Muscle of arm (tissue), 12 donors: ENCODE measurements around the gene PHACTR1. TPM values are rescaled to one million over a fixed set of nuclear protein-coding genes. Genes with fewer than 3 reads are reported as not detected.

Source experiments
- DNase-seq: peaks from one replicate; pipeline ENCODE4 v3.0.0-alpha.2; 2013
- polyA plus RNA-seq, 12 donors: library from polyadenylated mRNA; unstranded; fragments of 120-200 nt; gene quantifications; one replicate each; pipeline ENCODE4 v1.2.1, GENCODE V29; 2013; ENCODE audit not compliant: insufficient read length in 12 of 12

The PHACTR1 gene
- polyA plus RNA-seq, 12 donors: 4.1 to 25.6 (median 5.3) TPM; not detected in 1

DNA sequence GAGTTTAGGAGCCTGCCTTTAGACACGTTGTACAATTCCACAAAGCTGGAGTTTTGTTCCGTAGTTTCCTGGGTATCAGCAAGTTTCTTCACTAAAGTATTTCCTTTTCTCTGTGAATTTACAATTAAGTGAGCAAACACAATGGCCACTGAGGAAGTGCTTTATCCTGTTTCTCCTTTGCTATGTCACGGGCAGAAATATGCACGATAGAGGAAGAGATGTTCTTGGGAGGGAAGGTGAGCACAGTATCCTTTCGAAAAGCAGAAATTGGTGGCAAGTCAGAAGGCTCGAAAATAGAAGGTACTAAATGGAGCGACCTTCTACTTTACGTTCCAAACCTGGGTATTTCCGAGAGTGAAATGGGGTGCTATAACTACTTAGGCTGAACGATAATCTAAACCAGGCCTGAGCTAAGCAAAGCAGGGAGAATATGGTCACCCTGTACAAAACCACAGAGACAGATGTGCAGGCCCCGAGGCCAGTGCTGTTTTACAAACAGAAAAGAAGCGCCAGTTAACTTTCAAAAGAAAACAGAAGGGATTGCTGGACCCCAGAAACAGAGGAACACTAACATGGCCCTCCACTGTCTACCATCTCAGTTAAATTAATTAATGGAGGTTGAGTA, 352.1 kb downstream of the PHACTR1 start:
- DNase-seq: no peak

DNA sequence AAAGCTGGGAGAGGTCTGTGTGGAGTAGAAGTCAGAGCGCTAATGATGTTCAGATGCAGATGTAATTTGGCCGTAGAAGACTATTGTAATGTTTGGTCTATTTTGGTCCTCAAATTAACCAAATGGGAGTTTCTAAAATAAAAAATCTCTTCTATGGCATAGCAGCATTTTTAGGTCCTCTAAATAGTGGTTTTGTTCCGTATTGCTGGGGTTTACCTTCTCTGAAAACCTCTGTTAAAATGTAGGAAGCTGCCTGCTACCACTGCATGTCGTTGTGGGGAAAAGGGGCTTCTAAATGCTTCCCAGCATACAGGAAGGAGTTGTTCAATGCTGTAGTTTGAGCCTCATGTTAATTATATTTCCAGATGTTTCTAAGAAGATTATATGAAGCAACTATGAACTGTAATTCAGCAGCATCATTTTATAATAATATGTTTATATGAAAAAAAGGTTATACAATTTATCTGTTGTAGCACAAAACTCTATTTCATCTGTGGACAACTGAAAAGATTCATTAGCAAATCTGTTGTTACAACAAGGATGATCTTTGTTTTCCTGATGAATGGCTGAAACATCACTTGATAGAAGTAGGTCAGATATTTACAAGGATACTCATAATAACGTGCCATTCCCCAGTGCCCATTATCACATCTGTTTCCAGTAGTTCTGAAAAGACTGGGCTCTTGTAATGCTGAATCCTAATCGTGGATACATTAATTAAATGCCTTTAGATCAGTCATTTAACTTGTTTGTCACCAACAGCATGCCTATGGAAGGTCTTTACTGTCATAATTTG, 355.2 kb downstream of the PHACTR1 start:
- DNase-seq: no peak

DNA sequence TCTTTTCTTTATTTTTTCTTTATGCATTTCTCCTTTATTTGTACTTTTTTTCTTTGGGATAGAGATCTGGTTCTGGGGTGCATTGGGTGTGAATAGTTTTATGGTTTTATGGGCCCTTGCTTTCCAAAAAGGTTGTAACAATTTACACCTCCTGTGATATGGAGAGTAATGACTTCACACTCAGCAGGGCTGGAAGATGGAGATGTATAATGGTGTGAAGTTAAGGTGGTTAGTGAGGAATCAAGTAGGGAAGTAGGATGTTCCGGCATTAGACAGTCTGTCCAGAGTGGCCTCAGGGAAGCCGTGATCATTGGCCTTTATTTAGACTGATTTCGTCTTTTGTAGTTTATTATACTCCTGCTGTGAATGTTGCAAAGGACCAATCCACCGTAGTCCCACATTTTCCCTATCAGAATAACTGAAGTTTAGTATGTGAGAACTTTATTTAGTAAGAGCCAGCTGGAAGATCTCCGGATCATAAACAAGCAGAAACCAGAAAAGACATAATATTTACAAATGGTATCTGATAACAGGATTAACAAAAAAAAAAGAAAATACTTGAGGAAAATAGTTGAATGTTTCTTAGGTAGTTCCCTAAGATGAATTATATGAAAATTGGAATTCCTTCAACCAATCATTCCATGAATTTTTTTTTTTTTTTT, 356.2 kb downstream of the PHACTR1 start:
- DNase-seq: no peak

DNA sequence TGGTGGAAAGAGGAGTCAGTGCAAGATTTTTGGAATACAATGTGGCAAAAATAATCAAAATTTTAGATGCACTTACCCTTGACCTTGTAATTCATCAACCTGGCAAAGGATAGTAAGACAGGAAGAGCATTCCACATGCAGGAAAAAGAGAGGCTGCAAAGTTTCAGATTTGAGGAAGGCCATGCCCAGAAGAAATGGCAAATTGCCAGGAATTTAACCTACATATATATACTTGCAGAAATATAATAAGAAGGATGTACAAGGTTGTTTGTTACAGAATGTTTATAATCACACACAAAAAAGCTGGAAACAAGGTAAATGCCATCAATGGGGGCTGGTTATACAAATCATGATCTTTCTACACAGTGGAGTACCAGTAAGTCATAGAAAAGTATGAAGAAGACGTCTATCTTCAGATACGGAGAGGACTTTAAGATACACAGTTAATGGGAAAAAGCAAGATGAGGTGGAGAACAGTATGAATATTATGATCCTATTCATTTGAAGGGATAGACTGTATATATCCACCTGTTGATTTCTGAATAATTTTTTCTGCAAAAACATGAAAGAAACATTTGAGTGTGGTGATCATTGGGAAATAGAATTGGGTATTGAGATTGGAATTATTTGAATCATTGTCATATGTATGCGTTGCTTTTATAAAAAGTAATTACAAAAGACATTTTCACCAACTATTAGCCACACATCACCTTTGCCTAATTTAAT, 358.0 kb downstream of the PHACTR1 start:
- DNase-seq: no peak

DNA sequence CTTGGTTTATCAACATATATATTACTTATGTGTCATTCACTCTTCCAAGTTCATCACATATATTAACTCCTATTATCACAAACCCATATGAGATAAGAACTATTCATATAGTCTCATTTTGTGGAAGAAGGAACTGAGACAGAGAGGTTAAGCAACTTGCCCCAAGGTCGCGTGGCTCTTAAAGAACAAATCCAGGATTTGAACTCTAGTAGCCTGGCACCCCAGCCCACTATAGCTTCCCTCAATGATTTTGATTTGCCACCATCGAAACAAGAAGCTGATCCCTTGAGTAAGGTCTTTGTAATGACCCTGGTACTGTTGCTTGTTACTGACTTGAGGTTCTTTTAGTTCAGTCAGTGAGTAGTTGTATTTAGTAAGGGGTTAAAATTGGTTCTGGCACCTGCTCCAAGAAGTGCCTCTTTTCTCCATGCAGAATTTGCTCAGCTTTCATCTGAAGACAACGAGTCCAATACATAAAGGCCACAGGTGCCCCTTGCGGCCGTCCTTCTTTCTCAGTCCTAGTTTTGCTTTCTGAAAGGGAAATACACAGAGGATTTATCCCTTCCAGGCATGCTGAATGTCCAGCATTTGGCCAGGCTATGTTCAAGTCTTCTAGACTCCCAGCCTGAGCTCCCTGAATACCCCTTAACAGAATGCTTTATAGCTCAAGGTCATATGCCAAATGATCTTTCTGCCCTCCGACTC, 358.7 kb downstream of the PHACTR1 start:
- DNase-seq: no peak

DNA sequence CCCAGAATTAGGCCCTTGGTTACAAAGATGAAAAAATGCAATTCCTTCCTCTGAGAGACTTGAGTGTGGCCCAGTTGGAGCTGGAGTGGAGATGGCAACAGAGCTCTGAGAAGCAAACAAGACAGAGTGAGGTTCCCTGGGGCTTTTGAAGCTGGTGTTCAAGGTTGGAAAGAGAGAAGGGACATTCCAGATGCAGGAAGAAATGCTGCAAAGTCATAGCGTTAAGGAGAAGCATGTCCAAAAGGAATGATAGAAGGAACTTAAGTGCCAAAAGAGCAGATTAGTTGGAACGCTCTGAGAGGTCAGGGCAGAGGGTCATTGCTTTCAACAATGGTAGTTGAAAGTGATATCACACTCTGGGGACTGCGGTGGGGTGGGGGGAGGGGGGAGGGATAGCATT, 360.0 kb downstream of the PHACTR1 start:
- DNase-seq: no peak

DNA sequence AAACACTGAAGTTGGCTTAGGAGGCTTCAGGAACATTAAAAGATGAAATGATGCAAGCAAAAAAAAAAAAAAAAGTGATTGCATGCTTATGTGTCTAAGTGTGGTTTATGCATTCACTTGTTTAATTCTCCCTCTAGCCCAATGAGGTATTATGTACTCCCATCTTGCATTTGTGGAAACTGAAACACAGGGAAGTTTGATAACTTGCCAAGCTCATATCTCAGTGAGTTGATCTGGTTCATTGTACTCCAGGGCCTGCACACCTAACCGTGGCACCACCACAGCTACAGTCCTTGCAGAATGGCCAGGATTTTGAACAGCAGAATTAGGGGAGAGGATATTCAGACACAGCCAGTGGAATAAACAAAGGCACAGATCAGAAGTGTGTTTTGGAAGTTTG, 360.6 kb downstream of the PHACTR1 start:
- DNase-seq: no peak

DNA sequence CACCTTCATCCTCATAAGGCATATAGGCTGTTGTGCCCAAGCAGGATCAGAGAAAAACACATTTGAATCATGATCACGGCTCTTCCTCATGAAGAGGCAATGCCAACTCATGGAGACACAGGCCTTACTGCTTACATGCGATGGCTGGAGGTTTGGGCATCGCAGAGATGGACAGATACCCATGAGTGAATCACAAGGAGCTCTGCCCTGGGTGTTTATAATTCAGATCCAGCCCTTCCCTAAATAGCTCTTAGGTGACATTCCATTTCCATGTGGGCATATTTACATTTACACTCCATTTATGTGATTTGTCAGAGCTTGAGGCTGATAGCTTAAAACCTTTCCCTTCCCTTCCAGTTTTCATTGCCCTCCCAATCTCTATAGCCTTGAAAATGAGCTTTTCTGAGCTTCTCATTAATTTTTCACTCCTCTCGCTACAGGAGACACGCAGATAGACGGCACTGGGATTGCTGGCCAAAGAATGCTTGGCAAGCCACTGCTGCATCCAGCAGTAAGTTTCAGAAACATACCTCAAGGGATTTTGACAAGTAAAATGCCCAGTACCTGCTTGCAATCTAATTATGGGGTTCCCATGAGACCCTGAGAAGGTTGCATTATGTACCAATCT, 362.6 kb downstream of the PHACTR1 start:
- no peak for DNase-seq

DNA sequence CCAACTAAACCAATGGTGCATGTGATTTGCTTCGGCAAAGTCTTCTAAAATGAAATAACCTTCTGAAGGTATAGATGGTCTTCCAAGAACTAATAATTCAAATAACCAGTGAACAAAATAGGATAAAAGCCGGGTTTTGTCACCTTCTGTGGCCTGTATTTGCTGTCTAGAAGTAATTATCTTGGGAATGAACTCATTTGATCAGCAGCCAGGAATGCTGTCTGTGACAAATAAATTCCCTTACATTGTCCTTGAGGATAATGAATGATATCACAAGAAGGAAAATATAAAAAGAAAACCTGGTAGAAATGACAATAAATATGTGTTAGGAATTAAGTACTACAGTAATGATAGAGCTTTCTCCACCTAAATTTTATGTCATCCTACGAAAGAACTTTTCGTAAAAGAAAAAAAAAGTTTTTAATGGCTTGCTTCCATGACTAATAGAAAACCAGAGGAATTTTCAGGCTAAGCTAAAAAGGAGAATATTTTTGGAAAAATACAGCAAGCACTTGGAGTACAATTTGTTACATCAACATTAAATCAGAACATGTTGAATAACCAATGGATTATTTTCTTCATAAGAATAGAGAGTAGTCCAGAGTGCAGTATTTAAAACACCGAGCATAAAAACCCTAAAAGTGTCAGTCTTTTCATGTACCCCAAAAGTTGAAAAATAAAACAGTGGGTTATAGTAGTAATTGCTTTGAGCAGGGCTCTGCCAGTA, 364.1 kb downstream of the PHACTR1 start:
- no peak for DNase-seq

DNA sequence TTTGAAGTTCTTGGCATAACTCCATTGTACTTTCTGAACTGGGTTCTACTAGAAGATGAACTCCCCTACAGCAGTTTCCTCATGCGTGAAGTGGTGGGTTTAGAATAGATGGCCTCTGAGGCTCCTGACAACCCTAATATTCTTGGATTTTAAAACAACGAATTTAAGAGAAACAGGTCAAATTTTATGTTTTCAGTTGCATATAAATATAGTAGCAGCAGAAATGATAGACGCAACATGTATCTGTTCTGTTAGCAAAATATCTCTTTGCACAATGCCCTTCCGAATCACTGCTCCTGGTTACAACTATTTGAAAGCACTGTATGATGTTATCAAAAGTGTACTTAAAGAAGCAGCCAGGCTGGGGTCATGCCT, 364.6 kb downstream of the PHACTR1 start:
- DNase-seq: no peak

DNA sequence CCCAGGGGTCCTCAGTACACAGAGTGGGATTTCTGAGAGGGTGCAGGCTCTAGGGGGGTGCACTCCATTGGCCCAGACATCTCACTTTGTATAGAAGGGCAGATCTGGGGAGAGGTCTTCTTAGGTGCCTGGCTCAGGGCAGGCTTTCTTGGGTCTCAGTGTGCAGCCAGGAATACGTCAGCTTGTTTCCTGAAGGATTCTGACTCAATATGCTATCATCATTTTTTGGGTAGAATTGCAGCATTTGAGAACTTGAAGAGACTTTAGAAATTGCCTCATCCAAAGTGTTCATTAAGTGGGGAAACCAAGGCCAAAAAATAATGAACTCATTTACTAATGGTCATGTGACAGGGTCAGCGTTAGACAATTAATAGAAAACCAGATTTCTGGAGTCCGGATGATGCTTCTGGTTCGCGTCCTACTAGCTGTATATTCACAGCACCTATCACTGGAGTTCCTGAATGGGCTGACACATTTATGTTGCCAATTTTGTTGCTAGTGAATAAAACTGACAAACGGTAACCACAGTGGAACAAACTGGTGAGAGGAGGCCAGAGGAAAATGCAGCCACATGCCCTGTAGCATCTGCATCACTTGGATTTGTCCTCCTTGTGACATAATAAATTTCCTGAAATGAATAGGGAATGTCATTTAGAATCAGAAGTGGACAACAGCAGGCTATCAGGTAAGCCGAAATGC, 372.9 kb downstream of the PHACTR1 start:
- no peak for DNase-seq

DNA sequence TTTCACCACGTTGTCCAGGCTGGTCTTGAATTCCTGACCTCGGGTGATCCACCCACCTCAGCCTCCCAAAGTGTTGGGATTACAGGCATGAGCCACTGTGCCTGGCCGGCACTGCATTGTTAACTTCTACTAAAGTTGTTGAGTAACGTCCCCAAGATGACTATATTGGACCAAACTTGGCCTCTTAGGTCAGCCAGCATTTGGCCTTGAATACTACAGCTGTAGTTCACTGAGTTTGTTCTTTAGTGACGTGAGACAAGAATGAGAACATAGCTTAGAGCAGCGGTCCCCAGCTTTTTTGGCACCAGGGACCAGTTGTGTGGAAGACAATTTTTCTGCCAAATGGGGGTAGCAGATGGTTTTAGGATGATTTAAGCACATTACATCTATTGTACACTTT, 374.6 kb downstream of the PHACTR1 start:
- DNase-seq: no peak

DNA sequence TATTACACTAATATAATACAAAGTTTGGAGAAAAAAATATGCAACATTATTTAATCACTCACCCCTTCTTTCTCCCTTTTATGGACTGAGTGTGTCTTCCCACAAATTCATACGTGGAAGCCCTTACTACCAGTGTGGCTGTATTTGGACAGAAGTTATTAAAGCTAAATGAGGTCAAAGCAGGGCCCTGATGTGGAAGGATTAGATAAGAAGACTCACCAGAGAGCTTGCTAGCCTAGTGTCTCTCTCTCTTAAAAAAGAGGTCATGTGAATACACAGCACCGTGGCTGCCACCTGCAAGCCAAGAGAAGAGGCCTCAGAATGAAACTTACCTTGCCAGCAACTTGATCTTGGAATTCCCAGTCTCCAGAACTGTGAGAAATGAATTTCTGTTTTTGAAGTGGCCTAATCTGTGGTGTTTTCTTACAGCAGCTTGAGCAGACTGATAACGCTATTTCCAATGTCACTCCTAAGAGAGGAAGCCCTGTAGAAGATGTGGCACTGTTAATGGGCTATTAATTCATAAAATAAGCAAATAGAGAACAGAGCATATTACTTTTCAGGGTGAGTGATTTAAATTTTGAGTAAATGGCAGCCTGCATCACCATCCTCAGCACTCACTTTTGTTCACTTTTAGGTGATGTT, 378.3 kb downstream of the PHACTR1 start:
- no peak for DNase-seq

DNA sequence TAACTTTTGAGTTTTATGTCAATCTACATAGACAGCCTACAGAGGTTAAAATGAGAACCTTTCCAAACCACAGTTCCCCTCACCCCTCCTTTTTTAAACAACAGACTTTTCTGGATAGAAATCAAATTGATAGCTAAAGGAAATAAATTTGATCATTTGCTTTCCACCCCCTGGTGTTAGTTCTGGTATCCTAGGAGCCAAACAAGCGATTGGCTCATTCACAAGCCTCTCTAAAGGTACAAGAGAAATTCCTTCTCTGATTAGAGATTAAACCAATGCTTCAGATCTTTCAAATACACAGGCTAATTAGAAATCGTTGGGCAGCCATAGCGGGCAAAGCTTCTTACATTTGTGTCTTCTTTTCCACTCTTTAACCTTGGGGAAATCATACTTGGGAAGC, 379.5 kb downstream of the PHACTR1 start:
- DNase-seq: no peak

DNA sequence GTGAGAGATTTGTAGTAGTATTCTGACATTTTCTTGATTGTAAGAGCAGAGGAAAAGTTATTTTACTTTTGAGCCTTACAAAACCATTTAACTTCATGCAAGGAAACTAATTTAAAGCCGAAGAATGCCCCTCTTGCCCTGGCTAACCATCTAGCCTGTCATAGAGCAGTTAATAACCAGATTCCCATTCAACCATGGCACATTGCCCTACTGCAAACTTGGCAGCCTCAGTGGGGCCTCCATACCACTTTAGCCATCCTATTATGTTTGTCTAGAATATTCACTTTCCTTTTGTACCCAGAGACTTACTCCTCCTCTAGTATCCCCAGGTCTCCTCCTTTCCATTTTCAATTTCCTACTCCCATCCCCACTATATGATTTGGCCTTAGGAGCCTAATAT, 380.9 kb downstream of the PHACTR1 start:
- no peak for DNase-seq

DNA sequence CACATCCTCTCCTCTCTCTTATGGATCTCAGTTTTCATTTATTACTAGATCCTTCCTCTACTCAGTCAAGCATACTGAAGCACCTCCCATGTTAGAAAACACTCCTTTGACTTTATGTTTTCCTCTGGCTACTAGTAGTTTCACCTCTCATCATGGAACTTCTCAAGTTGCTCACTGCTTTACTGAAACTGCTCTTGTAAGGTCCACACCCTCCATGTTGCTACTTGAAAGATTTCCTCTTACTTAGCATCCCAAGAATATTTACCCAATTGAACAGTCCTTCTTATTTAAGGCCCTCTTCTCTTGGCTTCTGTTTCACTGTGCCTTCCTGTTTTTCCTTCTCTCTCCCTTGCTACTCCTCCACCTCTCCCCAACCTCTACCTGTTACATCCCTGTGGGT, 381.4 kb downstream of the PHACTR1 start:
- no peak for DNase-seq

DNA sequence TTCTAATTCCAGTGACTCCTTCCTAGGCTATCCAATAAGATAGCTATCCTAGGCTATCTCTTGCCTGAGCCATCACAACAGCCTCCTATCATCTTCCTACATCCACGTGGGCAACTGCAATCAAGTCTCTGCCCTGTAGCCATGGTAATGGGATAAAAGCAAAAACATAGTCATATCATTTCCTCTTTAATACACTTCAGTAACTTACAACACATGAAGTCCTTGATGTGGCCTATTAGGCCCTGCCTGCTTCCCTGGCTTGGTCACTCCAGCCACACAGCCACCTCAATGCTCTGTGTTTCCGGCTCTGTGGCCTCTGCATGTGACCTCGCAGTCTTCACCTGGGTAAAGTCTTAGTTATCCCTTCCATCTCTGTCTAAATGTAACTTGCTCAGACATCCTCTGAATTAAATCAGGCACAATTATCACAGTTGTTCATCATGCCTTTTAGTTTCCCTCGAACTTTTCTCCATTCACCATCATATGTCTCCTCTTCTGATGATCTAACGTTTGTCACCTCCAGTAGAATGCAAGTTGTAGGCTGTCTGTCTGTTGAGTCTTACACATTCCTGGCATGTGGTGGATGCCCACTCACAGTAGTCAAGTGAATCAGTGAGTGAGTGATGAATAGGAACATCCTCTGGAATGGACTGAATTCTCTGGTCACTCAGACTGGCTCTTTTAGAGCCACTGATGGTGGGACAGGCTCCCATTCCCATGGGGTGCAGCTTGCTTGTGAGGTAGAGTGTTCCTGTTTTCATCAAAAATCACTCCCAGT, 382.4 kb downstream of the PHACTR1 start:
- no peak for DNase-seq

DNA sequence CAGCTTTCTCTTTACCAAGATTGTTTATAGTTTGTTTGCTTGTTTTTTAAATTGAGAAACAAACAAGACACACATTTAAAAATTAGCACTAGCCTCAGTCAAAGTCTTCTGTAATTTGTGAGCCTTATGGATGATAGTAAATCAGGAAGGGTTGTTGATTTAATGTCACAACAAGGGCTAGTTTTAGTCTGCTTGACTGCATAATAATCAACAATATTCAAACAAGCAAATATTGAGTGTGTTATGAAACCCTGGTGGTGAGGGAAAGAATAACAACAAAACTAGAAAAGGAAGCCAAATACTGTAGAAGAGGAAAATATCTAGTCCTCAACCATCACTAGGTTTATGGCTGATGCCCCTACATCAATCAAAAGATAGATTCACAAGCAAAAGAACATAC, 383.2 kb downstream of the PHACTR1 start:
- no peak for DNase-seq

DNA sequence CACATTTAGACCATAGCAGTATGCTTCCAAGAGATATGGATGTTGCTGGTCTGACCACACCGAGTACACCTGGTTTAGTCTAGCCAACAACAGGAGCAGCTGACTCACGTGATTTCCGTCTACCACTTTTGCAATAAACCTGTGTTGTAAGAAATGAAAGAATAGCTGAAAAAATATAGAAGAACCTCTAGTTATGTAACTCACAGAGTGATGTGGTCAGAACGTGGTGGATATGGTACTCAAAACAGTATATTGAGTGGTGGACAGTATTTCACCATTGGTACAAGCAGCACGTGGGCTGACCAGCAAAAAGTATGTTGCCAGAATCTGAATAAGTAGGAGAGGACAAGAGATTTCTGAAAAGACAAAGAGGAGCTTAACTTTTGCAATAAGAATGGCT, 384.8 kb downstream of the PHACTR1 start:
- no peak for DNase-seq
